NCI-H2196 (cell line): ENCODE measurements around the gene DLGAP1.
"Not testable (repeated sequence)": the region's sequence is repeated elsewhere in the genome, so short reads cannot be mapped to it uniquely, and the experiment has no call there.

Experiments used
- DNase-seq: peaks from one replicate; lab custom pipeline; 2025; ENCODE audit not compliant: unreplicated experiment; lab: John Stamatoyannopoulos, UW

DLGAP1 gene

GRCh38 chr18:4455113-4455811 lies at the start of gene DLGAP1:
Gene DLGAP1, minus strand, starts transcription at chr18:4455307.
- DNase-seq, result peak; percentile 43

GRCh38 chr18:4494703-4495284 lies 39.7 kb upstream of the DLGAP1 start:
- not testable (repeated sequence) for DNase-seq

GRCh38 chr18:4468511-4468910 lies 13.4 kb upstream of the DLGAP1 start:
- DNase-seq, result no peak

- DNase-seq, result no peak
Measured at GRCh38 chr18:4454537-4455112, 482 bp downstream of the DLGAP1 start.

- no peak for DNase-seq
Measured at GRCh38 chr18:4453874-4454536, 1.1 kb downstream of the DLGAP1 start.

GRCh38 chr18:4453567-4453873 lies 1.6 kb downstream of the DLGAP1 start:
- no peak for DNase-seq

- no peak for DNase-seq
Measured at GRCh38 chr18:4450065-4450658, 4.9 kb downstream of the DLGAP1 start.

- DNase-seq, result no peak
Measured at GRCh38 chr18:4445902-4446301, 9.2 kb downstream of the DLGAP1 start.

GRCh38 chr18:4444306-4444705 lies 10.8 kb downstream of the DLGAP1 start:
- DNase-seq, result no peak

- no peak for DNase-seq
Measured at GRCh38 chr18:4441098-4441497, 14.0 kb downstream of the DLGAP1 start.

- no peak for DNase-seq
Measured at GRCh38 chr18:4438938-4439337, 16.2 kb downstream of the DLGAP1 start.

GRCh38 chr18:4433717-4434116 lies 21.4 kb downstream of the DLGAP1 start:
- no peak for DNase-seq

GRCh38 chr18:4430836-4431235 lies 24.3 kb downstream of the DLGAP1 start:
- no peak for DNase-seq

- no peak for DNase-seq
Measured at GRCh38 chr18:4417714-4418113, 37.4 kb downstream of the DLGAP1 start.

GRCh38 chr18:4416976-4417375 lies 38.1 kb downstream of the DLGAP1 start:
- no peak for DNase-seq

GRCh38 chr18:4412286-4412685 lies 42.8 kb downstream of the DLGAP1 start:
- DNase-seq, result no peak

GRCh38 chr18:4406856-4407255 lies 48.3 kb downstream of the DLGAP1 start:
- no peak for DNase-seq

GRCh38 chr18:4405965-4406364 lies 49.1 kb downstream of the DLGAP1 start:
- DNase-seq, result no peak

- no peak for DNase-seq
Measured at GRCh38 chr18:4403836-4404235, 51.3 kb downstream of the DLGAP1 start.

- no peak for DNase-seq
Measured at GRCh38 chr18:4400911-4401310, 54.2 kb downstream of the DLGAP1 start.

GRCh38 chr18:4399929-4400328 lies 55.2 kb downstream of the DLGAP1 start:
- no peak for DNase-seq

GRCh38 chr18:4394700-4395099 lies 60.4 kb downstream of the DLGAP1 start:
- DNase-seq, result no peak
